ENCODE measurements around the gene MACROH2A2.

DNA sequence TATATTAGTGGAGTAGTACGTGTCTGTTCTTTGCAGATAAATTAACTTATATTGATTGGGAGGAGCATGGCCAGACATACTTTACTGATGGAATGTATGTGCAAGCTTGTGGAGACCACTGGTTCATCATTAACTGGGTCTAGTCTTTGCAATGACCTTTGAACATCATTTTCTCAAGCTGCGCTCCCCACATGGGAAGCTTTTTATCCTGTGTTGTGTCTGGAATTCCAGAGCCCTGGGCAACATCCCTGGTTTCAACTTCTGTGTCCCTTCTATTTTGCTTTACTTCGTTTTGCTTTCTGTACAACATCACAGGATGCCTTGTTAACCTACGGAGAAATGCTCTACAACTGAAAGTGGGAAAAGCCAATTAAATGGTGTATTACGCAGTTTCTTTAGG, 38.3 kb downstream of the MACROH2A2 start:
- TF ChIP-seq, protein P1, sequence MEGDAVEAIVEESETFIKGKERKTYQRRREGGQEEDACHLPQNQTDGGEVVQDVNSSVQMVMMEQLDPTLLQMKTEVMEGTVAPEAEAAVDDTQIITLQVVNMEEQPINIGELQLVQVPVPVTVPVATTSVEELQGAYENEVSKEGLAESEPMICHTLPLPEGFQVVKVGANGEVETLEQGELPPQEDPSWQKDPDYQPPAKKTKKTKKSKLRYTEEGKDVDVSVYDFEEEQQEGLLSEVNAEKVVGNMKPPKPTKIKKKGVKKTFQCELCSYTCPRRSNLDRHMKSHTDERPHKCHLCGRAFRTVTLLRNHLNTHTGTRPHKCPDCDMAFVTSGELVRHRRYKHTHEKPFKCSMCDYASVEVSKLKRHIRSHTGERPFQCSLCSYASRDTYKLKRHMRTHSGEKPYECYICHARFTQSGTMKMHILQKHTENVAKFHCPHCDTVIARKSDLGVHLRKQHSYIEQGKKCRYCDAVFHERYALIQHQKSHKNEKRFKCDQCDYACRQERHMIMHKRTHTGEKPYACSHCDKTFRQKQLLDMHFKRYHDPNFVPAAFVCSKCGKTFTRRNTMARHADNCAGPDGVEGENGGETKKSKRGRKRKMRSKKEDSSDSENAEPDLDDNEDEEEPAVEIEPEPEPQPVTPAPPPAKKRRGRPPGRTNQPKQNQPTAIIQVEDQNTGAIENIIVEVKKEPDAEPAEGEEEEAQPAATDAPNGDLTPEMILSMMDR (IDR thresholded peaks at IDR 0.05; ENCODE audit: low read depth, low read length), result no peak
- TF ChIP-seq, protein P2, sequence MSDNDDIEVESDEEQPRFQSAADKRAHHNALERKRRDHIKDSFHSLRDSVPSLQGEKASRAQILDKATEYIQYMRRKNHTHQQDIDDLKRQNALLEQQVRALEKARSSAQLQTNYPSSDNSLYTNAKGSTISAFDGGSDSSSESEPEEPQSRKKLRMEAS (IDR thresholded peaks at IDR 0.05; ENCODE audit: low read depth, low read length), result no peak
- TF ChIP-seq MYC (IDR thresholded peaks at IDR 0.05; ENCODE audit: low read depth, low read length), result no peak
